ENCODE results near the gene SLC1A3.

SLC1A3 gene

GRCh38 chr5:36655161-36655560 lies 48.8 kb downstream of the SLC1A3 start:
- no peak for DNase-seq (ENCODE audit: low spot score)

GRCh38 chr5:36656556-36656955 lies 50.1 kb downstream of the SLC1A3 start:
- no peak for DNase-seq (ENCODE audit: low spot score)

GRCh38 chr5:36657563-36657995 lies 51.2 kb downstream of the SLC1A3 start:
- peak; percentile 84 for DNase-seq (ENCODE audit: low spot score)

GRCh38 chr5:36658038-36658756 lies 51.8 kb downstream of the SLC1A3 start:
- no peak for DNase-seq (ENCODE audit: low spot score)

- no peak for DNase-seq (ENCODE audit: low spot score)
Observed at GRCh38 chr5:36659411-36659810, 53.0 kb downstream of the SLC1A3 start.

- no peak for DNase-seq (ENCODE audit: low spot score)
Observed at GRCh38 chr5:36660397-36661049, 54.1 kb downstream of the SLC1A3 start.

- no peak for DNase-seq (ENCODE audit: low spot score)
Observed at GRCh38 chr5:36661456-36662220, 55.2 kb downstream of the SLC1A3 start.

GRCh38 chr5:36662291-36662851 lies 56.0 kb downstream of the SLC1A3 start:
- no peak for DNase-seq (ENCODE audit: low spot score)

GRCh38 chr5:36664766-36665165 lies 58.4 kb downstream of the SLC1A3 start:
- no peak for DNase-seq (ENCODE audit: low spot score)

- no peak for DNase-seq (ENCODE audit: low spot score)
Observed at GRCh38 chr5:36665628-36666027, 59.2 kb downstream of the SLC1A3 start.

- no peak for DNase-seq (ENCODE audit: low spot score)
Observed at GRCh38 chr5:36666274-36666673, 59.9 kb downstream of the SLC1A3 start.

- no peak for DNase-seq (ENCODE audit: low spot score)
Observed at GRCh38 chr5:36666986-36667385, 60.6 kb downstream of the SLC1A3 start.

- DNase-seq (ENCODE audit: low spot score) = no peak
Observed at GRCh38 chr5:36667824-36668223, 61.4 kb downstream of the SLC1A3 start.

- DNase-seq (ENCODE audit: low spot score) = no peak
Observed at GRCh38 chr5:36669015-36669651, 62.7 kb downstream of the SLC1A3 start.

GRCh38 chr5:36670548-36670947 lies 64.1 kb downstream of the SLC1A3 start:
- DNase-seq (ENCODE audit: low spot score) = no peak

- DNase-seq (ENCODE audit: low spot score) = no peak
Observed at GRCh38 chr5:36675282-36675681, 68.9 kb downstream of the SLC1A3 start.

- DNase-seq (ENCODE audit: low spot score) = no peak
Observed at GRCh38 chr5:36679221-36679989, 73.0 kb downstream of the SLC1A3 start.

- no peak for DNase-seq (ENCODE audit: low spot score)
Observed at GRCh38 chr5:36680066-36680465, 73.7 kb downstream of the SLC1A3 start.

- no peak for DNase-seq (ENCODE audit: low spot score)
Observed at GRCh38 chr5:36681711-36682110, 75.3 kb downstream of the SLC1A3 start.

- no peak for DNase-seq (ENCODE audit: low spot score)
Observed at GRCh38 chr5:36682499-36682898, 76.1 kb downstream of the SLC1A3 start.

GRCh38 chr5:36683821-36684434 lies 77.5 kb downstream of the SLC1A3 start:
- DNase-seq (ENCODE audit: low spot score) = no peak

Measured in kidney capillary endothelial cell (primary cell).